ENCODE measurements around the gene DHRS2.
"Not testable (repeated sequence)": the region's sequence is repeated elsewhere in the genome, so short reads cannot be mapped to it uniquely, and the experiment has no call there.

DHRS2 gene, protein sequence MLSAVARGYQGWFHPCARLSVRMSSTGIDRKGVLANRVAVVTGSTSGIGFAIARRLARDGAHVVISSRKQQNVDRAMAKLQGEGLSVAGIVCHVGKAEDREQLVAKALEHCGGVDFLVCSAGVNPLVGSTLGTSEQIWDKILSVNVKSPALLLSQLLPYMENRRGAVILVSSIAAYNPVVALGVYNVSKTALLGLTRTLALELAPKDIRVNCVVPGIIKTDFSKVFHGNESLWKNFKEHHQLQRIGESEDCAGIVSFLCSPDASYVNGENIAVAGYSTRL

DNA sequence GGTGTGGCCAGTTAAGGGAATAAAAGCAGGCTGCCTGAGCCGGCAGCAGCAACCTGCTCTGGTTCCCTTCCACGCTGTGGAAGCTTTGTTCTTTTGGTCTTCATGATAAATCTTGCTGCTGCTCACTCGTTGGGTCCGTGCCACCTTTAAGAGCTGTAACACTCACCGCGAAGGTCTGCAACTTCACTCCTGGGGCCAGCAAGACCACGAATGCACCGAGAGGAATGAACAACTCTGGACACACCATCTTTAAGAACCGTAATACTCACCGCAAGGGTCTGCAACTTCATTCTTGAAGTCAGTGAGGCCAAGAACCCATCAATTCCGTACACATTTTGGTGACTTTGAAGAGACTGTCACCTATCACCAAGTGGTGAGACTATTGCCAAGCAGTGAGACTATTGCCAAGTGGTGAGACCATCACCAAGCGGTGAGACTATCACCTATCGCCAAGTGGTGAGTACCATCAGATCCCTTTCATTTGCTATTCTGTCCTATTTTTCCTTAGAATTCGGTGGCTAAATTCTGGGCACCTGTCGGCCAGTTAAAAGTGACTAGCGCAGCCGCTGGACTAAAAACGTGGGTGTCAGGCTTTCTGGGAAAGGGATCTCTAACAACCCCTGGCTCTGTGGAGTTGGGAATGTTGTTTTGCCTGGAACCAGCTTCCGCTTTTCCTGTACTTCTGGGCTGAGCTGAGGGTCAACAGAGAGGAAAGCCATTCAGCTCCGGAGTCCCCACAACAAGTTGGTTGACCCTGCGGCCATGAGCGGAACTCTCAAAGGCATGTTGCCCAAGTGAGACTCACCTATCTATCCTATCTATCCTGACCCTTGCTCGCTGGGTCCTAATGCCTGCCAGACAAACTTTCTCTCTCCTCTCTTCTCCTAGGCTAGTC is at the start of gene DHRS2:
DHRS2 (plus strand) TSS at position 48 of the 895 bp plus-strand sequence. CDS start 2,501 bp downstream, outside the sequence.
- H3K4me3 ChIP-seq (ENCODE audit: low read length), result no peak within 1 kb of the TSS
- no peaks in the 10 kb centered on the region for H3K36me3 ChIP-seq (ENCODE audit: control insufficient read depth, insufficient read depth, low read length)
- H3K4me1 ChIP-seq (ENCODE audit: control insufficient read depth, insufficient read depth, low read length), result peaks cover 8% of the 10 kb centered on the region

DNA sequence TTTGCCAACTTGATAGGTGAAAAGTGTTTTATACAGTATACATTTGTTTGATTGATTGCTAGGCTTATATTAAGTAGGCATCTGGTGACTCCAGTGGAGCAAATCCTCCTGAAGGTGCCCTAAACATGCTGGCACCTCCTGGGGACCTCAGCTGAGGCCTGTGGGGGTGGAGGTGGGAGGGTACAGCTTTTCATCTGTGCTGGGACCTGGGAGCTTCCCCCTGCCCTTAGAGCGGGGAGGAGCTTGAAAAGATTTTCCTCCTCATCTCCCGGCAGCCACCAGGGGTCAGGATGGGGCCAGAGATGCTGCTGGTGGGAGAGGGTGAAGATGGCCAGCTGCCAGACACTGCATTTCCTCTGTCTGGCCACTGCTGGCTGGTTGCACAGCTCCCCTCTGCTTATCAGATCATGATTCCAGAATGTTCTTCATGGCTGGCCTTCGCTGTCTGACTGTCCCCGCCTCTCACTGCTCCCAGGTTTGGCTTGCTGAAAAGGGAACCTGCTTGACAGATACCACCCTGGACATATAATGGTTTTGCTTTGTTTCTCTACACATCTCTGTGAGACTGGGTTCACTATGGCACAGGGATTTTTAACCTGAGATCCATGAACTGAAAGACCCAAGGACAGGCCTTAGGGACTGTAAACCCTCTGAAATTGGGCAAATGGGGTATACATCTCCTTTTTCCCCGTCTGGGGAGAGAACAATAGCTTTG is 47.1 kb upstream of the DHRS2 start:
- peak overlapping the region; percentile 21 for H3K4me3 ChIP-seq (ENCODE audit: low read length)
- H3K9me3 ChIP-seq (ENCODE audit: control insufficient read depth, low read length), result no peaks in the 10 kb centered on the region
- no peak overlapping the region for H3K9ac ChIP-seq (ENCODE audit: low read length)
- no peaks in the 10 kb centered on the region for H3K27me3 ChIP-seq (ENCODE audit: control insufficient read depth, insufficient read depth, low read length)
- H3K4me1 ChIP-seq (ENCODE audit: control insufficient read depth, insufficient read depth, low read length), result peaks cover 8% of the 10 kb centered on the region
- no peaks in the 10 kb centered on the region for H3K36me3 ChIP-seq (ENCODE audit: control insufficient read depth, insufficient read depth, low read length)

More for the DNA sequence above, at the start of gene DHRS2:
- H3K9me3 ChIP-seq (ENCODE audit: control insufficient read depth, low read length), result no peaks in the 10 kb centered on the region
- no peak within 1 kb of the TSS for H3K9ac ChIP-seq (ENCODE audit: low read length)
- H3K27me3 ChIP-seq (ENCODE audit: control insufficient read depth, insufficient read depth, low read length), result no peaks in the 10 kb centered on the region

DNA sequence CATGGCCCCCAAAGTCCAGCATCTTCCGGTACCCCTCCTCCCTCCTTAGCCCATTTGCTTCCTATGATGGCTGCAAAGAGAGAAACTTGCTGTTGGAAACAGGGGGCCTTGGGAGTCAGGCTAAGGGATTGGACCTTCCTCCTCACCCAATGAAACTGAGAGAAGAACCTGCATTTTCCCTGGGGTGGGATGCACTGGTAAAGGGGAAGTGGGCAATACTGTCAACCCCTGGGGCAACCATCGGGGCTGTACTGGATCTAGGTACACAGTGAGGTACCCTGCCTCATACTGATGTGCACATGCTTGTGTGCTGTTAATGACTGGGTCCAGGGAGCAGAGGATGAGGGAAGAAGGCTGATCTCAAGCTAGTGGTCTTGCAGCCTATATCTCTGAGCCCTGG is 46.6 kb upstream of the DHRS2 start:
- Histone ChIP-seq H3K36me3 (ENCODE audit: control insufficient read depth, insufficient read depth, low read length) (no peaks in the 10 kb centered on the region), H3K9me3 (ENCODE audit: control insufficient read depth, low read length) (no peaks in the 10 kb centered on the region), H3K9ac (ENCODE audit: low read length) (no peak overlapping the region), H3K4me3 (ENCODE audit: low read length) (peak overlapping the region; percentile 21), H3K4me1 (ENCODE audit: control insufficient read depth, insufficient read depth, low read length) (peaks cover 8% of the 10 kb centered on the region), H3K27me3 (ENCODE audit: control insufficient read depth, insufficient read depth, low read length) (no peaks in the 10 kb centered on the region)

- Histone ChIP-seq H3K4me3 (ENCODE audit: low read length) (no peak overlapping the region), H3K4me1 (ENCODE audit: control insufficient read depth, insufficient read depth, low read length) (peaks cover 8% of the 10 kb centered on the region), H3K9ac (ENCODE audit: low read length) (no peak overlapping the region), H3K36me3 (ENCODE audit: control insufficient read depth, insufficient read depth, low read length) (no peaks in the 10 kb centered on the region), H3K9me3 (ENCODE audit: control insufficient read depth, low read length) (no peaks in the 10 kb centered on the region), H3K27me3 (ENCODE audit: control insufficient read depth, insufficient read depth, low read length) (no peaks in the 10 kb centered on the region)
Observed at GRCh38 chr14:23590198-23590597, 46.0 kb upstream of the DHRS2 start.

DNA sequence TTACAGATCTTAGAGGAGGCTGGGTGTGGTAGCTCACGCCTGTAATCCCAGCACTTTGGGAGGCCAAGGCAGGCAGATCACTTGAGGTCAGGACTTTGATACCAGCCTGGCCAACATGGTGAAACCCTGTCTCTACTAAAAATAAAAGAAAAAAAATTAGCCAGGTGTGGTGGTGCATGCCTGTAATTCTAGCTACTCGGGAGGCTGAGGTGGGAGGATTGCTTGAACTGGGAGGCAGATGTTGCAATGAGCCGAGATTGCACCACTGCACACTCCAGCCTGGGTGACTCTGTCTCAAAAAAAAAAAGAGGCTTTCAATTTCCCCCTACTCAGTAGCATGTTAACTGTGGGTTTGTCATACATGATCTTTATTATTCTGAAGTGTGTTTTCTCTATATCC is 42.0 kb upstream of the DHRS2 start:
- H3K9me3 ChIP-seq (ENCODE audit: control insufficient read depth, low read length); H3K4me1 ChIP-seq (ENCODE audit: control insufficient read depth, insufficient read depth, low read length); H3K4me3 ChIP-seq (ENCODE audit: low read length); H3K27me3 ChIP-seq (ENCODE audit: control insufficient read depth, insufficient read depth, low read length); H3K9ac ChIP-seq (ENCODE audit: low read length); H3K36me3 ChIP-seq (ENCODE audit: control insufficient read depth, insufficient read depth, low read length): not testable (repeated sequence)

DNA sequence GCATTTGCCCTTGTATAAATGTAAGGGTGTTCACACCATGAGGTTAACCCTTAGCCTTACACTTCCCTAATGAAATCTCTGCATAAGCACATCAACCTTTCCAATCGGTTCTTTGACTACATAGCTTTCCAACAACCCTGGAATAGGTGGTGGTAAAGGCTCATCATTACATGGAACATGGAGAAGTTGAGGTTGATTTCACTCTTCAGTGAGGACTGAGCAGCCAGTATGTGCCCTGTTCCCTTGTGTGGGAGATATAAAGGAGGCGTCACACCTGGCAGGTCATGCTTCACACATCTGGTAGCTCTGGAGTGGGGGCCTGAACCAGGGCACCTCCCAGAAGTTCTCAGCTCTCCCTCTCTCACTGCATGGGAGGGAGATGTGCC is 35.8 kb upstream of the DHRS2 start:
- H3K9me3 ChIP-seq (ENCODE audit: control insufficient read depth, low read length), result no peaks in the 10 kb centered on the region
- H3K4me1 ChIP-seq (ENCODE audit: control insufficient read depth, insufficient read depth, low read length), result peaks cover 15% of the 10 kb centered on the region
- no peaks in the 10 kb centered on the region for H3K27me3 ChIP-seq (ENCODE audit: control insufficient read depth, insufficient read depth, low read length)
- H3K4me3 ChIP-seq (ENCODE audit: low read length), result no peak overlapping the region
- H3K9ac ChIP-seq (ENCODE audit: low read length), result no peak overlapping the region
- no peaks in the 10 kb centered on the region for H3K36me3 ChIP-seq (ENCODE audit: control insufficient read depth, insufficient read depth, low read length)

GRCh38 chr14:23600806-23601205 is 35.4 kb upstream of the DHRS2 start:
- Histone ChIP-seq H3K36me3 (ENCODE audit: control insufficient read depth, insufficient read depth, low read length) (no peaks in the 10 kb centered on the region), H3K27me3 (ENCODE audit: control insufficient read depth, insufficient read depth, low read length) (no peaks in the 10 kb centered on the region)

DNA sequence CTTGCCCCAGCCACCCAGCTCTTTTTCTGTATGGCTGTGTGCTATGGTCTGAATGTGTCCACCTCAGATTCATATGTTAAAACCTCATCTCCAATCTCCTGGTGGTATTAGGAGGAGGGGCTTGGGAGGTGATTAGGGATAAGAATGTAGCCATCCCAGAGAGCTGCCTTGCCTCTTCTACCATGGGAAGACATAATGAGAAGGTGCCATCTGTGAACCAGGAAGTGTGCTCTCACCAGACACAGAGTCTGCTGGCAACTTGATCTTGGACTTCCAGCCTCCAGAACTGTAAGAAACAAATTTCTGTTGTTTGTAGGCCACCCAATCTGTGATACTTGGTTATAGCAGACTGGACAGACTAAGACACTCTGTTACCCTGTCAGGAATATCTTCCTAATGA is 34.7 kb upstream of the DHRS2 start:
- Histone ChIP-seq H3K9ac (ENCODE audit: low read length) (no peak overlapping the region), H3K9me3 (ENCODE audit: control insufficient read depth, low read length) (no peaks in the 10 kb centered on the region), H3K4me3 (ENCODE audit: low read length) (no peak overlapping the region)

More at GRCh38 chr14:23600806-23601205, 35.4 kb upstream of the DHRS2 start:
- Histone ChIP-seq H3K9ac (ENCODE audit: low read length) (no peak overlapping the region), H3K4me3 (ENCODE audit: low read length) (no peak overlapping the region), H3K4me1 (ENCODE audit: control insufficient read depth, insufficient read depth, low read length) (peaks cover 15% of the 10 kb centered on the region), H3K9me3 (ENCODE audit: control insufficient read depth, low read length) (no peaks in the 10 kb centered on the region)

DNA sequence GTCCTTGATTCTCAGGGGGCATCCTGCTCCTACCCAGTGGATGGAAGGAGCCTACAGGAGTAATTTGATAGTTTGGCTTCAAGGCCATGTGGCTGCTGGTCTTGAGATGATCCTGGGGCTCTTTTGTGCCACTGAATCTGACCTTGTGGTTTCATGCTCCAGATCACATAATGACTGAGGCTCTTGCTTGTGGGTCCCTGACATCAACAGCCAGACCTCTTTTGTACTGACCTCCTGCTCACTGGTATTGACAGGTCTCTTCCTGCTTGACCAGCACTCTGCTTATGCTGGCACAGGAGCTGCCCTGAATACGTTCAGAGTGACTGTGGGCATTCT is 34.4 kb upstream of the DHRS2 start:
- no peak overlapping the region for H3K9ac ChIP-seq (ENCODE audit: low read length)
- H3K4me3 ChIP-seq (ENCODE audit: low read length), result no peak overlapping the region
- peaks cover 22% of the 10 kb centered on the region for H3K4me1 ChIP-seq (ENCODE audit: control insufficient read depth, insufficient read depth, low read length)
- H3K27me3 ChIP-seq (ENCODE audit: control insufficient read depth, insufficient read depth, low read length), result no peaks in the 10 kb centered on the region
- H3K36me3 ChIP-seq (ENCODE audit: control insufficient read depth, insufficient read depth, low read length), result no peaks in the 10 kb centered on the region
- no peaks in the 10 kb centered on the region for H3K9me3 ChIP-seq (ENCODE audit: control insufficient read depth, low read length)

More for the DNA sequence above, 34.7 kb upstream of the DHRS2 start:
- no peaks in the 10 kb centered on the region for H3K36me3 ChIP-seq (ENCODE audit: control insufficient read depth, insufficient read depth, low read length)
- peaks cover 19% of the 10 kb centered on the region for H3K4me1 ChIP-seq (ENCODE audit: control insufficient read depth, insufficient read depth, low read length)
- no peaks in the 10 kb centered on the region for H3K27me3 ChIP-seq (ENCODE audit: control insufficient read depth, insufficient read depth, low read length)

DNA sequence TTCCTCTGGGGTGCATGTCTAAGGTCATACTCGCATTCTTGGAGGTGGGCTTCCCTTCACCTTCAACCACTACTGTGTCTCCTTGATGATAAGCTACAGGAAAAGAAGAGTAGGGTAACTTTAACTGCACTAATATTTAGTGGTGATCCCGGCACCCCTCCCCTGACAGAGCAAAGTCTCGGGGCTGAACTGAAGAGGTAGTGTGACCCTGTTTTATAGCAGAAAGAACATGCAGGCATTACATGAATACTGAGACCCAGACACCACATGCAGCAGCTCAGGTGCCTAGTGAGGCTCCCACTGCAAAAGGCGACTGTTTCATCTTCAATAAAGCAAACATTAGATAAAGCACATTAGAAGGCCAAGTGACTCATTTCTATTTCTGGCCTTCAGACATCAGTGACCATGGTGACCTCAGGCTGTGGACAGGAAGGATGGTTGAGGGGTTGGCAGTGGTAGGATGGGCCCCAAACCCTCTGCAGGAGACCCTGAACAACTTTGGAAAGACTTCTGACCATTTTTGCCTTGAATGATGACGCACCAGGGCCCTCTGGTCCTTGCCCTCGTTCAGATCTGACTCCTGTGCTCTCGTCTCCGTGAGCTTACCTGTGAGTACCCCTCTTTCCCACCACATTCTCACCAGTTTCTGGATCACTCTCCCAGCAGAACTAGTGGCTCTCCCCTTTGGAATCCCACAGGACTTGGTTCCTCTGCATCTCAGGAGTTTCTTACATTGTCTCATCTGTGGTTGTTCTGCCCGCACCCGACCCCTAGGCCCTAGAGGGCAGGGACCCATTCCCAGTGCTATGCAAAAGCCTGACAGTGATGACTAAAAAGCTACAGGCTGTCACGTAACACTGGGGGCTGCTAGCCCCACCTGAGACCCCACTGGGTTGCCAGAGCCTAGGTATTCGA is 33.7 kb upstream of the DHRS2 start:
- no peaks in the 10 kb centered on the region for H3K27me3 ChIP-seq (ENCODE audit: control insufficient read depth, insufficient read depth, low read length)
- no peaks in the 10 kb centered on the region for H3K36me3 ChIP-seq (ENCODE audit: control insufficient read depth, insufficient read depth, low read length)
- no peak overlapping the region for H3K9ac ChIP-seq (ENCODE audit: low read length)
- H3K4me1 ChIP-seq (ENCODE audit: control insufficient read depth, insufficient read depth, low read length), result peaks cover 27% of the 10 kb centered on the region
- H3K4me3 ChIP-seq (ENCODE audit: low read length), result no peak overlapping the region
- H3K9me3 ChIP-seq (ENCODE audit: control insufficient read depth, low read length), result no peaks in the 10 kb centered on the region

DNA sequence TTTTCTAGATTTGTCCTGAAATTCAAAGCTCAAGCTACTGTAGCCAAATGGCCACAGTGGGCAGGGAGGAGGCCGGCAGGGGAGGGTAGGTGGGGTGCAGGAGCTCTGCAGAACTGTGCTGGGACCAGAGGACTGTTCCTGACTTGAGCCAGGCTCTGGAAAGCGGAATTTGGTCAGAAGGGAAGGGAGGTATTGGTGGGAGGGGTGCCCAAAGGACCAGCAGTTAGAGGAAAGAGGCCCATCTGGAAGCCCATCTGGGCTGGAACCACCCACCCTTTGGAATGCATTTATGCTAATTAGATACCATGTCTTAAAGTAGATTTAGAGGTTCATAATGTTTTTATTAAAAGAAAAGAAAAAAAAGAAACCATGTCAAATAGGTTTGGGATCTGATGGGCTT is 33.1 kb upstream of the DHRS2 start:
- H3K27me3 ChIP-seq (ENCODE audit: control insufficient read depth, insufficient read depth, low read length), result no peaks in the 10 kb centered on the region
- H3K4me3 ChIP-seq (ENCODE audit: low read length), result no peak overlapping the region
- H3K9ac ChIP-seq (ENCODE audit: low read length), result no peak overlapping the region
- peaks cover 27% of the 10 kb centered on the region for H3K4me1 ChIP-seq (ENCODE audit: control insufficient read depth, insufficient read depth, low read length)
- H3K36me3 ChIP-seq (ENCODE audit: control insufficient read depth, insufficient read depth, low read length), result no peaks in the 10 kb centered on the region
- H3K9me3 ChIP-seq (ENCODE audit: control insufficient read depth, low read length), result no peaks in the 10 kb centered on the region

All from mucosa of stomach (tissue), 1 donor.